SK-N-SH (cell line): Measurements from ENCODE around the gene ZC3H13.

Experiments
- GABPA ChIP-seq: IDR thresholded peaks from 2 replicates; pipeline ENCODE4 v1.4.0; 2012; ENCODE audit warnings: low read depth, mild to moderate bottlenecking
- TF ChIP-seq, protein P1 (sequence below): IDR thresholded peaks from 2 replicates; pipeline ENCODE4 v1.6.1; 2012; ENCODE audit warnings: mild to moderate bottlenecking, low read depth, low read length, moderate library complexity

DNA sequence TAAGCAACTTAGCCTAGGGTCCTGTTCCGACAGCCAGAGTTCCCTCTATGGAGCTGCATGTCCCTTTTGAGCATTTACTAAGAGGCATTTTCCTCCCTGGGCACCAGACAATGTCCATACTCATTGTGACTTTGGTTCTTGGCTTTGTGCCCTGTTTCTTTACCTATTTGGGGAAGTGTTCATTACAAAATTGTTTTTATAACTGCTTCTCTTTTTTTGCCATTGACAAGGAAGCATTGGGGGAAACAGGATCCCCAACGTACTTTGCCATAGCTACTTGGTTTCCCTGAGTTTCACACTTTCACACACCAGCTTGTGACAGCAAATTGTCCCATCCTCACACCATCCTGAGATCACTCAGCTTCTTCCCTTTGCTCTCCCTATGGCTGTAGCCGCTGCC lies 119.9 kb downstream of the ZC3H13 start:
- no peak for TF ChIP-seq GABPA
- TF ChIP-seq, protein P1, sequence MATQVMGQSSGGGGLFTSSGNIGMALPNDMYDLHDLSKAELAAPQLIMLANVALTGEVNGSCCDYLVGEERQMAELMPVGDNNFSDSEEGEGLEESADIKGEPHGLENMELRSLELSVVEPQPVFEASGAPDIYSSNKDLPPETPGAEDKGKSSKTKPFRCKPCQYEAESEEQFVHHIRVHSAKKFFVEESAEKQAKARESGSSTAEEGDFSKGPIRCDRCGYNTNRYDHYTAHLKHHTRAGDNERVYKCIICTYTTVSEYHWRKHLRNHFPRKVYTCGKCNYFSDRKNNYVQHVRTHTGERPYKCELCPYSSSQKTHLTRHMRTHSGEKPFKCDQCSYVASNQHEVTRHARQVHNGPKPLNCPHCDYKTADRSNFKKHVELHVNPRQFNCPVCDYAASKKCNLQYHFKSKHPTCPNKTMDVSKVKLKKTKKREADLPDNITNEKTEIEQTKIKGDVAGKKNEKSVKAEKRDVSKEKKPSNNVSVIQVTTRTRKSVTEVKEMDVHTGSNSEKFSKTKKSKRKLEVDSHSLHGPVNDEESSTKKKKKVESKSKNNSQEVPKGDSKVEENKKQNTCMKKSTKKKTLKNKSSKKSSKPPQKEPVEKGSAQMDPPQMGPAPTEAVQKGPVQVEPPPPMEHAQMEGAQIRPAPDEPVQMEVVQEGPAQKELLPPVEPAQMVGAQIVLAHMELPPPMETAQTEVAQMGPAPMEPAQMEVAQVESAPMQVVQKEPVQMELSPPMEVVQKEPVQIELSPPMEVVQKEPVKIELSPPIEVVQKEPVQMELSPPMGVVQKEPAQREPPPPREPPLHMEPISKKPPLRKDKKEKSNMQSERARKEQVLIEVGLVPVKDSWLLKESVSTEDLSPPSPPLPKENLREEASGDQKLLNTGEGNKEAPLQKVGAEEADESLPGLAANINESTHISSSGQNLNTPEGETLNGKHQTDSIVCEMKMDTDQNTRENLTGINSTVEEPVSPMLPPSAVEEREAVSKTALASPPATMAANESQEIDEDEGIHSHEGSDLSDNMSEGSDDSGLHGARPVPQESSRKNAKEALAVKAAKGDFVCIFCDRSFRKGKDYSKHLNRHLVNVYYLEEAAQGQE, result no peak
